DMS53 treated with DMSO at 0.1 percent for 48 hours (cell line): ENCODE results near the gene PLCH2.
"Not testable (repeated sequence)": the region's sequence is repeated elsewhere in the genome, so short reads cannot be mapped to it uniquely, and the experiment has no call there.

Experiments
- DNase-seq: peaks from one replicate; lab custom pipeline; 2025; ENCODE audit not compliant: unreplicated experiment; lab: John Stamatoyannopoulos, UW

PLCH2 gene

GRCh38 chr1:2476061-2476999, at the start of gene PLCH2:
PLCH2 (plus strand) TSS chr1:2476289; CDS start chr1:2476589, 300 bp downstream.
- no peak for DNase-seq

GRCh38 chr1:2426540-2426939, 49.5 kb upstream of the PLCH2 start:
- no peak for DNase-seq

- no peak for DNase-seq
Observed at GRCh38 chr1:2427051-2427450, 49.0 kb upstream of the PLCH2 start.

GRCh38 chr1:2427976-2428375, 48.1 kb upstream of the PLCH2 start:
- no peak for DNase-seq

GRCh38 chr1:2428490-2428889, 47.6 kb upstream of the PLCH2 start:
- no peak for DNase-seq

GRCh38 chr1:2429780-2430591, 46.1 kb upstream of the PLCH2 start:
- no peak for DNase-seq

GRCh38 chr1:2430592-2430973, 45.5 kb upstream of the PLCH2 start:
- no peak for DNase-seq

- DNase-seq: no peak
Observed at GRCh38 chr1:2431103-2431502, 45.0 kb upstream of the PLCH2 start.

GRCh38 chr1:2431518-2431917, 44.6 kb upstream of the PLCH2 start:
- no peak for DNase-seq

GRCh38 chr1:2432441-2432844, 43.6 kb upstream of the PLCH2 start:
- DNase-seq: no peak

- DNase-seq: no peak
Observed at GRCh38 chr1:2433196-2433595, 42.9 kb upstream of the PLCH2 start.

- DNase-seq: no peak
Observed at GRCh38 chr1:2433936-2434655, 42.0 kb upstream of the PLCH2 start.

GRCh38 chr1:2435091-2435490, 41.0 kb upstream of the PLCH2 start:
- no peak for DNase-seq

- no peak for DNase-seq
Observed at GRCh38 chr1:2435746-2436355, 40.2 kb upstream of the PLCH2 start.

- DNase-seq: no peak
Observed at GRCh38 chr1:2436876-2437275, 39.2 kb upstream of the PLCH2 start.

GRCh38 chr1:2437617-2438016, 38.5 kb upstream of the PLCH2 start:
- DNase-seq: no peak

- no peak for DNase-seq
Observed at GRCh38 chr1:2438038-2438437, 38.1 kb upstream of the PLCH2 start.

GRCh38 chr1:2438641-2439040, 37.4 kb upstream of the PLCH2 start:
- no peak for DNase-seq

- no peak for DNase-seq
Observed at GRCh38 chr1:2439369-2439768, 36.7 kb upstream of the PLCH2 start.

GRCh38 chr1:2440346-2440745, 35.7 kb upstream of the PLCH2 start:
- DNase-seq: not testable (repeated sequence)

- no peak for DNase-seq
Observed at GRCh38 chr1:2441746-2442145, 34.3 kb upstream of the PLCH2 start.
